NCI-H2227 (cell line): Measurements from ENCODE around the gene VSIG1.

Experiments used
- DNase-seq: peaks from one replicate; lab custom pipeline; 2025; ENCODE audit not compliant: unreplicated experiment; lab: John Stamatoyannopoulos, UW

VSIG1 gene

GRCh38 chrX:108064001-108064400 lies 19.1 kb downstream of the VSIG1 start:
- DNase-seq = no peak

GRCh38 chrX:108064613-108065012 lies 19.7 kb downstream of the VSIG1 start:
- no peak for DNase-seq

- no peak for DNase-seq
Measured at GRCh38 chrX:108068121-108068520, 23.3 kb downstream of the VSIG1 start.

- no peak for DNase-seq
Measured at GRCh38 chrX:108070891-108071290, 26.0 kb downstream of the VSIG1 start.

GRCh38 chrX:108071578-108071977 lies 26.7 kb downstream of the VSIG1 start:
- DNase-seq = no peak

GRCh38 chrX:108072746-108073145 lies 27.9 kb downstream of the VSIG1 start:
- DNase-seq = no peak

GRCh38 chrX:108081110-108081509 lies 36.2 kb downstream of the VSIG1 start:
- no peak for DNase-seq

- DNase-seq = no peak
Measured at GRCh38 chrX:108087792-108088191, 42.9 kb downstream of the VSIG1 start.

- DNase-seq = no peak
Measured at GRCh38 chrX:108088511-108088910, 43.6 kb downstream of the VSIG1 start.

GRCh38 chrX:108090491-108091263 lies 45.8 kb downstream of the VSIG1 start:
- DNase-seq = no peak

- DNase-seq = peak; percentile 98
Measured at GRCh38 chrX:108091264-108091877, 46.5 kb downstream of the VSIG1 start, which contains the start of the genes ATG4A and PSMD10. Gene ATG4A, plus strand, starts transcription at chrX:108091778. Its CDS starts 49 bp downstream, at chrX:108091827. Gene PSMD10, minus strand, starts transcription at chrX:108091542. Its CDS starts 22 bp downstream, at chrX:108091520.

GRCh38 chrX:108091878-108092291 lies 47.0 kb downstream of the VSIG1 start:
- DNase-seq = no peak

- DNase-seq = no peak
Measured at GRCh38 chrX:108097380-108097779, 52.5 kb downstream of the VSIG1 start.

- DNase-seq = no peak
Measured at GRCh38 chrX:108105473-108105872, 60.6 kb downstream of the VSIG1 start.

- DNase-seq = no peak
Measured at GRCh38 chrX:108114541-108114940, 69.7 kb downstream of the VSIG1 start.

GRCh38 chrX:108117988-108118387 lies 73.1 kb downstream of the VSIG1 start:
- DNase-seq = no peak

GRCh38 chrX:108121291-108121690 lies 76.4 kb downstream of the VSIG1 start:
- DNase-seq = no peak

- no peak for DNase-seq
Measured at GRCh38 chrX:108122748-108123147, 77.9 kb downstream of the VSIG1 start.

- DNase-seq = no peak
Measured at GRCh38 chrX:108123591-108124366, 78.9 kb downstream of the VSIG1 start.

GRCh38 chrX:108126661-108127060 lies 81.8 kb downstream of the VSIG1 start:
- no peak for DNase-seq

GRCh38 chrX:108127152-108127551 lies 82.3 kb downstream of the VSIG1 start:
- no peak for DNase-seq
